Nephron progenitor cell (in vitro differentiated cells): Measurements from ENCODE around the gene C11orf21.

Experiments
- DNase-seq: peaks from one replicate; pipeline ENCODE4 v3.0.0; 2021
- H3K27ac Mint-ChIP-seq: 2 replicates; pipeline ENCODE4 v1.8.0; 2021; ENCODE audit warnings: mild to moderate bottlenecking, moderate library complexity, mixed read lengths
- H3K27me3 Mint-ChIP-seq: 2 replicates; pipeline ENCODE4 v1.8.0; 2021; ENCODE audit warnings: mild to moderate bottlenecking, low read depth, mixed read lengths; ENCODE audit not compliant: poor library complexity
- H3K36me3 Mint-ChIP-seq: 2 replicates; pipeline ENCODE4 v1.8.0; 2021; ENCODE audit warnings: low read depth, mixed read lengths
- H3K4me1 Mint-ChIP-seq: 2 replicates; pipeline ENCODE4 v1.8.0; 2021; ENCODE audit warnings: mixed read lengths
- H3K4me3 Mint-ChIP-seq: 2 replicates; pipeline ENCODE4 v1.8.0; 2021; ENCODE audit warnings: mild to moderate bottlenecking, moderate library complexity, mixed read lengths
- H3K9me3 Mint-ChIP-seq: 2 replicates; pipeline ENCODE4 v1.8.0; 2021; ENCODE audit warnings: mild to moderate bottlenecking, moderate library complexity, mixed read lengths
- TF ChIP-seq, protein P1 (sequence below): fragments of 200-600 bp; sonication (generic); IDR thresholded peaks from 2 replicates; pipeline ENCODE4 v1.5.0; 2021; ENCODE audit warnings: antibody characterized with exemption

C11orf21 gene

DNA sequence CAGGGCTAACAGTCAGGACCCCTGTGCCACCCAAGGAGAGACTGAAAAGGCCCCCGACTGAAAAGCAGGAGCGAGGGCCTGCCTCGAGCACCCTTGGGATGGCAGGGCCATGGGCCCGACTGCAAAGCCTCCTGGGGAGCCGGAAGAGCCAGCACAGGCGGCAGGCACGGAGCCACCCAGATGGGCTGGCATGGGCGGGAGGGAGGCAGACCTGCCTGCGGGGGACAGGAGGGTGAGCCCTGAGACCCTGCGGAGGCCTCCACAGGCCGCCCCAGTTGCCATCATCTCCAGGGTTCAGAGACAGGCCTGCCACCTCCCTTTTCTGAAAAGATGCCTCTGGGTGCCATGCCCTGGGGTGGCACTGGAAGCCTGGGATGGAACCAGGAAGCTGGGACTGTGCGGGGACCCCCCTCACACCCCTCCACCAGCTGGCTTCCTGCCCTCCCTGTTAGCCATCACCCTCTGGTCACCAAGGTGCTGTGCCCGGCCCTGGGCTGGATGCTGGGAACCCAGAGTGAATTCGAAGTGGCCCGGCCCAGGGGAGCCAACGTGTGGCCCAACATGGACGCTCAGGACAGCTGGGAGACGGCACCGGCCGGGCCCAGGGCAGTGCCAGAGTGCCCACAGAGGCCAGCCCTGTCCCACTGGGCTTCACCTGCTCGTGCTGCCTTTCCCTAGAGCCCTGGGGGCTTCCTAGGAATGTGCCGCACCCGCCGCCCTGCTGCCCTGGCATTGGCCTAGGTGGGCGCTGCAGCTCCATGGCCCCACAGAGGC is 13.9 kb upstream of the C11orf21 start:
- Mint-ChIP-seq H3K36me3 (no peaks in the 10 kb centered on the region), H3K9me3 (peaks cover 4% of the 10 kb centered on the region), H3K27ac (no peak overlapping the region), H3K4me1 (peaks cover 9% of the 10 kb centered on the region), H3K27me3 (no peaks in the 10 kb centered on the region), H3K4me3 (no peak overlapping the region)
- TF ChIP-seq, protein P1, sequence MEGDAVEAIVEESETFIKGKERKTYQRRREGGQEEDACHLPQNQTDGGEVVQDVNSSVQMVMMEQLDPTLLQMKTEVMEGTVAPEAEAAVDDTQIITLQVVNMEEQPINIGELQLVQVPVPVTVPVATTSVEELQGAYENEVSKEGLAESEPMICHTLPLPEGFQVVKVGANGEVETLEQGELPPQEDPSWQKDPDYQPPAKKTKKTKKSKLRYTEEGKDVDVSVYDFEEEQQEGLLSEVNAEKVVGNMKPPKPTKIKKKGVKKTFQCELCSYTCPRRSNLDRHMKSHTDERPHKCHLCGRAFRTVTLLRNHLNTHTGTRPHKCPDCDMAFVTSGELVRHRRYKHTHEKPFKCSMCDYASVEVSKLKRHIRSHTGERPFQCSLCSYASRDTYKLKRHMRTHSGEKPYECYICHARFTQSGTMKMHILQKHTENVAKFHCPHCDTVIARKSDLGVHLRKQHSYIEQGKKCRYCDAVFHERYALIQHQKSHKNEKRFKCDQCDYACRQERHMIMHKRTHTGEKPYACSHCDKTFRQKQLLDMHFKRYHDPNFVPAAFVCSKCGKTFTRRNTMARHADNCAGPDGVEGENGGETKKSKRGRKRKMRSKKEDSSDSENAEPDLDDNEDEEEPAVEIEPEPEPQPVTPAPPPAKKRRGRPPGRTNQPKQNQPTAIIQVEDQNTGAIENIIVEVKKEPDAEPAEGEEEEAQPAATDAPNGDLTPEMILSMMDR = no peak
- no peak for DNase-seq

DNA sequence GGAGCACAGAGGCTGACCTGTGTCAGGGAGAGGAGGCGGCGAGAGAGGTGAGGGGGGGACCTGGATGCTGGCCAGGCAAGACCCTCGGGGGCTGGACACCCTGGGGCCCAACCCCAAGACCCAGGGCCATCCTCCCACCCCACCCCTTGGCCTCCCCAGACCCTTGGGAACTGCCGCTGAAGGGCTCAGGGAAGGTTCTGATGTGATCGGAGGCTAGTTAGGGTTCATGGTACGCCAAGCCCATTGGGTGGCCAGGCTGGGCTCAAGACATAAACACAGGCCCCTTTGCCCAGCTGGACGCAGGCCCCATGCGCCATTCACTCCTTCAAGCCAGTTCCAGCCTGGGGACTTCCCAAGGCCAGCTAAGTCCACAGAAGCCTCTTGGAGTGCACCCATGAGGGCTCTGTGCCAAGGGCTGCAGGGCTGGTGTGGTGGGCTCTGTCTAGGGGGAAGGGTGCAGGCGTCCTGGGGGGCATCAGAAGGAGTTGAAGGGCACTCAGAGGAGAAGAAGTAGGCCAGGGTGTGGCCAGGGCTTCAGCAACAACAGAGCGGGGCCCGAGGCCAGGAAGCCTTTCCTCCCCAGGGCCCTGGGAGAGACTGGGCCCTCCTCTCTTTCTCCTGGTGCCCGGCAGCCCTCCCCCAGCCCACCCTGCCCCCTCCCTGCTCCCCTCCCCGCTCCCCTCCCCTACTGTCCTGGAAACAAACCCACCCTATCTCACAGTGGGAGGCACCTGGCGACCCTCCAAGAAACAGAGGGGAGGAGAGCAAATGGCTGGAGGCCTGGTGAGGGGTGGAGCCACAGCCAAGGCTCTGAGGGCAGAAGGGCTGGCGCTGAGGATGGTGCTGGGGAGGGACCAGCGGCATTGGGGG is 13.0 kb upstream of the C11orf21 start:
- Mint-ChIP-seq H3K27me3 (no peaks in the 10 kb centered on the region), H3K4me1 (peaks cover 9% of the 10 kb centered on the region), H3K9me3 (peaks cover 4% of the 10 kb centered on the region), H3K36me3 (no peaks in the 10 kb centered on the region), H3K27ac (peak overlapping the region; percentile 59), H3K4me3 (no peak overlapping the region)
- DNase-seq = no peak
- TF ChIP-seq, protein P1 = no peak

GRCh38 chr11:2314136-2314524 is 12.4 kb upstream of the C11orf21 start:
- Mint-ChIP-seq H3K4me1 (peaks cover 9% of the 10 kb centered on the region), H3K27me3 (no peaks in the 10 kb centered on the region)
- TF ChIP-seq, protein P1 = no peak

GRCh38 chr11:2313051-2313951 is 11.6 kb upstream of the C11orf21 start:
- no peaks in the 10 kb centered on the region for H3K36me3 Mint-ChIP-seq
- H3K9me3 Mint-ChIP-seq = peaks cover 4% of the 10 kb centered on the region
- no peak for DNase-seq
- peaks cover 9% of the 10 kb centered on the region for H3K4me1 Mint-ChIP-seq
- H3K27me3 Mint-ChIP-seq = no peaks in the 10 kb centered on the region
- no peak overlapping the region for H3K27ac Mint-ChIP-seq
- TF ChIP-seq, protein P1 = no peak
- no peak overlapping the region for H3K4me3 Mint-ChIP-seq

More at GRCh38 chr11:2314136-2314524, 12.4 kb upstream of the C11orf21 start:
- peaks cover 4% of the 10 kb centered on the region for H3K9me3 Mint-ChIP-seq
- H3K4me3 Mint-ChIP-seq = no peak overlapping the region
- no peak overlapping the region for H3K27ac Mint-ChIP-seq
- no peak for DNase-seq
- H3K36me3 Mint-ChIP-seq = no peaks in the 10 kb centered on the region

DNA sequence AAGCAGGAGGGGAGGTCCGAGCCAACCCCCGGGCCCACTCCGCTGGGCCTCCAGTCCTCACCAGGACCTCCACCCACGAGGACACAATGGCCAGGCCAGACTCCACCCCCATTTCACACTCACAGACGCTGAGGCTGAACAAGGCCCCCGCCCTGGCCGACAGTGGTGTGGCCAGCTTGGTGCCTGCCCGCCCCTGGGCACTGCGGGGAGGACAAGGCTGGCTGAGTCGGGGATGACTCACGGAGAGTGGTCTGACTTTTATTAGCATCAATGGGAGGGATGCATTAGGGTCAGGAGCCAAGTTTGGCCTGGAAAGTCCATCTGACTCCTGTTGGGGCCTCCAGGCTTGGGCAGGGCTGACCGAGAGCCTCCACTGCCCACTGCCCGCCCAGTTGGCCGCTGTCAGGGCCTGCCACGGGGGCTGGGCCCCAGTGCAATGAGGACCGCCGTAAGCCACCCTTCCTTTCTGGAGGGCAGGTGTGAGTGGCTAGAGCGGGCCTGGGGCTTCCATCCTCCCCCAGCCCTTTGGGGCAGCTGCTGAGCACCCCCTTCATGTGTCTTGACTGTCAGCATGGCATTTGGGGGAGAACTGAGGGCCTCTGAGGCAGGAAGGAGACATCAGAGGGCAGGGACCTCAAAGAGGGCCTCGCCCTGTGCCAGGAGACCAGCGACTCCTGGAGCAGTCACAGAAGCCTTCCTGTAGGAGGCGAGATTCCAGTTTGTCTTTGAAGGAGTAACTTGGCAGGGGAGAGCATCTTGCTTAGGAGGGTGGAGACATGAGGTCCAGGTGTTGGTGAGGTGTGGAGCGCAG is 10.7 kb upstream of the C11orf21 start:
- no peak overlapping the region for H3K27ac Mint-ChIP-seq
- TF ChIP-seq, protein P1 = no peak
- no peaks in the 10 kb centered on the region for H3K36me3 Mint-ChIP-seq
- H3K4me3 Mint-ChIP-seq = no peak overlapping the region
- DNase-seq = no peak
- no peaks in the 10 kb centered on the region for H3K9me3 Mint-ChIP-seq
- no peaks in the 10 kb centered on the region for H3K27me3 Mint-ChIP-seq
- H3K4me1 Mint-ChIP-seq = peaks cover 12% of the 10 kb centered on the region
